ENCODE measurements around the gene ETV3L.

DNA sequence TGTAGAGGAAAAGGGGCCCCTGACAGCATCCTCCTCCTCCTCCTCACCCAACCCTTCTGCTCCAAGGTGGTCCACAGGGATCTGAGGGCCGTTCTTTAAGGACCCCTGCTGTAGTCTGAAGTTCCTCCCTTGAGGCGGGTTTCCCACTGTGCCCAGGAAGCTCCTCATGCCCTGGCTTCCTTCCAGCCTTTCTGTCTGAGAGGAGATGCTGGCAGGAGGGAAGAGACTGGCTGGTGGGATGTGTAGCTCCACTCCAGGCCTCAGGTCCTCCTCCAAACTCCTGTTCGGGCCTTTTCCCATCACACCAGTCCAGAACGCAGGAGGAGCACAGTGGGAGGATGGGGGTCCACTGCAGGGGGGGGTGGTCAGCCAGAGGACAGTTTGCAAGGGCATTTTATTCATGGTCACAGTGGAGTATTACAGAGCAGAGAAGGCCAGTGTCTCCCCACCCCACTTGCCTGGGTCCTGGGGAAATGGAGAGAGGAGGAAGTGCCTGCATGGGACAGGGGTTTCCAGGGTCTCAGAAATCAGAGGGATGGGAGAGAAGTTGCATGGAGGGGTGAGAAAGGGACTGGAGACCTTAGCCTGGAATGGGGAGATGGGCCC lies 7.8 kb downstream of the ETV3L start:
- TF ChIP-seq, protein P1, sequence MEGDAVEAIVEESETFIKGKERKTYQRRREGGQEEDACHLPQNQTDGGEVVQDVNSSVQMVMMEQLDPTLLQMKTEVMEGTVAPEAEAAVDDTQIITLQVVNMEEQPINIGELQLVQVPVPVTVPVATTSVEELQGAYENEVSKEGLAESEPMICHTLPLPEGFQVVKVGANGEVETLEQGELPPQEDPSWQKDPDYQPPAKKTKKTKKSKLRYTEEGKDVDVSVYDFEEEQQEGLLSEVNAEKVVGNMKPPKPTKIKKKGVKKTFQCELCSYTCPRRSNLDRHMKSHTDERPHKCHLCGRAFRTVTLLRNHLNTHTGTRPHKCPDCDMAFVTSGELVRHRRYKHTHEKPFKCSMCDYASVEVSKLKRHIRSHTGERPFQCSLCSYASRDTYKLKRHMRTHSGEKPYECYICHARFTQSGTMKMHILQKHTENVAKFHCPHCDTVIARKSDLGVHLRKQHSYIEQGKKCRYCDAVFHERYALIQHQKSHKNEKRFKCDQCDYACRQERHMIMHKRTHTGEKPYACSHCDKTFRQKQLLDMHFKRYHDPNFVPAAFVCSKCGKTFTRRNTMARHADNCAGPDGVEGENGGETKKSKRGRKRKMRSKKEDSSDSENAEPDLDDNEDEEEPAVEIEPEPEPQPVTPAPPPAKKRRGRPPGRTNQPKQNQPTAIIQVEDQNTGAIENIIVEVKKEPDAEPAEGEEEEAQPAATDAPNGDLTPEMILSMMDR (IDR thresholded peaks at IDR 0.05) = no peak
- TF ChIP-seq POLR2A (IDR thresholded peaks at IDR 0.05) = no peak

Measured in body of pancreas (tissue), 4 donors.